Neural progenitor cell (in vitro differentiated cells): Measurements from ENCODE around the gene TRNT1. TPM values are rescaled to one million over a fixed set of nuclear protein-coding genes. Genes with fewer than 3 reads are reported as not detected.

Experiments used
- DNase-seq: peaks from one replicate; pipeline ENCODE4 v3.0.0-alpha.2; 2016; ENCODE audit warnings: low spot score
- H2AFZ ChIP-seq: fragments of 200-600 bp; sonication (generic); replicated peaks from 2 replicates; pipeline ENCODE4 v1.6.1; 2016; ENCODE audit warnings: antibody characterized with exemption
- H3F3A ChIP-seq: fragments of 200-600 bp; sonication (generic); 2 replicates; pipeline ENCODE4 v1.6.1; 2016; ENCODE audit warnings: antibody characterized with exemption, low read depth
- H3K27ac ChIP-seq: fragments of 200-600 bp; sonication (generic); 2 replicates; pipeline ENCODE4 v1.5.1; 2016; ENCODE audit warnings: mild to moderate bottlenecking
- H3K27me3 ChIP-seq: fragments of 200-600 bp; sonication (generic); 2 replicates; pipeline ENCODE4 v1.6.1; 2016; ENCODE audit warnings: mild to moderate bottlenecking, moderate library complexity
- H3K36me3 ChIP-seq: fragments of 200-600 bp; sonication (generic); 2 replicates; pipeline ENCODE4 v1.5.1; 2016
- H3K4me1 ChIP-seq: fragments of 200-600 bp; sonication (generic); 2 replicates; pipeline ENCODE4 v1.6.1; 2016; ENCODE audit warnings: mixed run types
- H3K4me2 ChIP-seq: fragments of 200-600 bp; sonication (generic); 2 replicates; pipeline ENCODE4 v1.6.1; 2016
- H3K4me3 ChIP-seq: fragments of 200-600 bp; sonication (generic); 2 replicates; pipeline ENCODE4 v1.5.1; 2016
- H3K79me2 ChIP-seq: fragments of 200-600 bp; sonication (generic); 2 replicates; pipeline ENCODE4 v1.6.1; 2016; ENCODE audit warnings: low read depth
- H3K9ac ChIP-seq: fragments of 200-600 bp; sonication (generic); 2 replicates; pipeline ENCODE4 v1.6.1; 2016
- H3K9me3 ChIP-seq: fragments of 200-600 bp; sonication (generic); 2 replicates; pipeline ENCODE4 v1.5.1; 2016; ENCODE audit warnings: low read depth
- H4K20me1 ChIP-seq: fragments of 200-600 bp; sonication (generic); 2 replicates; pipeline ENCODE4 v1.6.1; 2016; ENCODE audit warnings: low read depth
- H3K27ac Mint-ChIP-seq: 3 replicates; pipeline ENCODE4 v1.8.0; 2021; ENCODE audit warnings: mixed read lengths
- H3K27me3 Mint-ChIP-seq: 2 replicates; pipeline ENCODE4 v1.8.0; 2022; ENCODE audit warnings: low read depth, mild to moderate bottlenecking, inconsistent platforms, moderate library complexity, mixed read lengths; ENCODE audit not compliant: insufficient read depth
- H3K36me3 Mint-ChIP-seq: 3 replicates; pipeline ENCODE4 v1.8.0; 2021; ENCODE audit warnings: mixed read lengths
- H3K4me1 Mint-ChIP-seq: 3 replicates; pipeline ENCODE4 v1.8.0; 2021; ENCODE audit warnings: mixed read lengths
- H3K4me3 Mint-ChIP-seq: 3 replicates; pipeline ENCODE4 v1.8.0; 2021; ENCODE audit warnings: mild to moderate bottlenecking, moderate library complexity, mixed read lengths
- H3K9me3 Mint-ChIP-seq: 3 replicates; pipeline ENCODE4 v1.8.0; 2020; ENCODE audit warnings: mixed read lengths
- EZH2 ChIP-seq: fragments of 200-600 bp; sonication (generic); IDR thresholded peaks from 2 replicates; pipeline ENCODE4 v1.6.1; 2017; ENCODE audit warnings: antibody characterized with exemption, mild to moderate bottlenecking, moderate library complexity
- EZH2phosphoT487 ChIP-seq: fragments of 200-600 bp; sonication (generic); IDR thresholded peaks from 2 replicates; pipeline ENCODE4 v1.6.1; 2017; ENCODE audit warnings: antibody characterized with exemption
- total RNA-seq: library from RNA; depleted of rRNA; stranded (reverse); fragments of >200 nt; gene quantifications from 2 replicates; pipeline ENCODE4 v1.2.3, GENCODE V29; 2015; ENCODE audit warnings: low replicate concordance
- TF ChIP-seq, protein P1 (sequence below): fragments of 200-600 bp; sonication (generic); IDR thresholded peaks from 2 replicates; pipeline ENCODE4 v1.5.1; 2017; ENCODE audit warnings: antibody characterized with exemption, mild to moderate bottlenecking

TRNT1 gene
- total RNA-seq, 1 donor from 2014 or later = 38.8 TPM

DNA sequence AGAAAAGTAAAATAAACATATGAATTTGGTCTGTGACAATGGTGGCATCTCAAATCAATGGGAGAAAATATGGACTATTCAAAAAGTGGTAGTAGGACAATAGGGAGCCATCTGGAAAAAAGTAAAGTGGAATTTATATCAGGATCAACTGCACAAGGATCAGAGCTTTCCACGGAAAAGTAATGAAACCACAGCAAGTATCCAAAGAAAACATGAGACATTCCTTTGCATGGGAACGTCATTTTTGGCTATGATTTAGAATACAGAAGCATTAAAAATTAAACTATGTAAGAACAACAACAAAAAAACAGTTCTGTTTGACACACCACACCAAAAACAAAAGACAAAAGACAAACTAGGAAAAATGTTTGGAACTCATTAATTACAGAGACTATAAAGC is 34.1 kb downstream of the TRNT1 start:
- Histone ChIP-seq H3F3A (peaks cover 3% of the 10 kb centered on the region), H3K79me2 (no peaks in the 10 kb centered on the region), H3K4me2 (no peak overlapping the region), H2AFZ (no peak overlapping the region), H3K4me1 (no peaks in the 10 kb centered on the region), H3K36me3 (peaks cover 23% of the 10 kb centered on the region), H3K4me3 (no peak overlapping the region), H3K9me3 (no peaks in the 10 kb centered on the region), H3K9ac (no peak overlapping the region), H3K27ac (no peak overlapping the region), H4K20me1 (no peaks in the 10 kb centered on the region), H3K27me3 (no peaks in the 10 kb centered on the region)
- no peak overlapping the region for H3K4me3 Mint-ChIP-seq
- no peaks in the 10 kb centered on the region for H3K4me1 Mint-ChIP-seq
- no peak for DNase-seq
- H3K36me3 Mint-ChIP-seq = peaks cover 26% of the 10 kb centered on the region
- H3K9me3 Mint-ChIP-seq = no peaks in the 10 kb centered on the region
- H3K27me3 Mint-ChIP-seq = no peaks in the 10 kb centered on the region
- H3K27ac Mint-ChIP-seq = no peak overlapping the region
- TF ChIP-seq, protein P1, sequence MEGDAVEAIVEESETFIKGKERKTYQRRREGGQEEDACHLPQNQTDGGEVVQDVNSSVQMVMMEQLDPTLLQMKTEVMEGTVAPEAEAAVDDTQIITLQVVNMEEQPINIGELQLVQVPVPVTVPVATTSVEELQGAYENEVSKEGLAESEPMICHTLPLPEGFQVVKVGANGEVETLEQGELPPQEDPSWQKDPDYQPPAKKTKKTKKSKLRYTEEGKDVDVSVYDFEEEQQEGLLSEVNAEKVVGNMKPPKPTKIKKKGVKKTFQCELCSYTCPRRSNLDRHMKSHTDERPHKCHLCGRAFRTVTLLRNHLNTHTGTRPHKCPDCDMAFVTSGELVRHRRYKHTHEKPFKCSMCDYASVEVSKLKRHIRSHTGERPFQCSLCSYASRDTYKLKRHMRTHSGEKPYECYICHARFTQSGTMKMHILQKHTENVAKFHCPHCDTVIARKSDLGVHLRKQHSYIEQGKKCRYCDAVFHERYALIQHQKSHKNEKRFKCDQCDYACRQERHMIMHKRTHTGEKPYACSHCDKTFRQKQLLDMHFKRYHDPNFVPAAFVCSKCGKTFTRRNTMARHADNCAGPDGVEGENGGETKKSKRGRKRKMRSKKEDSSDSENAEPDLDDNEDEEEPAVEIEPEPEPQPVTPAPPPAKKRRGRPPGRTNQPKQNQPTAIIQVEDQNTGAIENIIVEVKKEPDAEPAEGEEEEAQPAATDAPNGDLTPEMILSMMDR = no peak
- no peak for TF ChIP-seq EZH2phosphoT487
- TF ChIP-seq EZH2 = no peak

DNA sequence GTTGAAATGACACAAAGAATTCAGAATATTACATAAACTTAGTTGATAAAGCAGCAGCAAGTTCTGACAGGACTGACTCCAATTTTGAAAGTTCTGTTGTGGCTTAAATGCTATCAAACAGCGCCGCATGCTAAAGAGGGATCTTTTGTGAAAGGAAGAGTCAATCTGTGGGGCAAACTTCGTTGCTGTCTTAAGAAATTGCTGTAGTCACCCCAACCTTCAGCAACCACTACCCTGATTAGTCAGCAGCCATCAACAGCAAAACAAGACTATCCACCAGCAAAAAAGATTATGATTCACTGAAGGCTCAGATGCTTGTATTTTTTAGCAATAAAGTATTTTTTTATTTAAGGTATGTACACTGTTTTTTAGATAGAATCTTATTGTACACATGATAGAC is 38.5 kb downstream of the TRNT1 start:
- peaks cover 37% of the 10 kb centered on the region for H3K36me3 Mint-ChIP-seq
- Histone ChIP-seq H3K4me3 (no peak overlapping the region), H3K4me1 (no peaks in the 10 kb centered on the region), H3K9ac (no peak overlapping the region), H3K27me3 (no peaks in the 10 kb centered on the region), H2AFZ (no peak overlapping the region), H3F3A (no peaks in the 10 kb centered on the region), H3K36me3 (peaks cover 30% of the 10 kb centered on the region), H3K79me2 (no peaks in the 10 kb centered on the region), H3K4me2 (no peak overlapping the region), H3K9me3 (no peaks in the 10 kb centered on the region), H4K20me1 (no peaks in the 10 kb centered on the region), H3K27ac (no peak overlapping the region)
- no peaks in the 10 kb centered on the region for H3K27me3 Mint-ChIP-seq
- H3K4me3 Mint-ChIP-seq = no peak overlapping the region
- H3K9me3 Mint-ChIP-seq = no peaks in the 10 kb centered on the region
- no peak overlapping the region for H3K27ac Mint-ChIP-seq
- no peak for DNase-seq
- TF ChIP-seq EZH2 (no peak), EZH2phosphoT487 (no peak)
- TF ChIP-seq, protein P1 = no peak
- no peaks in the 10 kb centered on the region for H3K4me1 Mint-ChIP-seq

DNA sequence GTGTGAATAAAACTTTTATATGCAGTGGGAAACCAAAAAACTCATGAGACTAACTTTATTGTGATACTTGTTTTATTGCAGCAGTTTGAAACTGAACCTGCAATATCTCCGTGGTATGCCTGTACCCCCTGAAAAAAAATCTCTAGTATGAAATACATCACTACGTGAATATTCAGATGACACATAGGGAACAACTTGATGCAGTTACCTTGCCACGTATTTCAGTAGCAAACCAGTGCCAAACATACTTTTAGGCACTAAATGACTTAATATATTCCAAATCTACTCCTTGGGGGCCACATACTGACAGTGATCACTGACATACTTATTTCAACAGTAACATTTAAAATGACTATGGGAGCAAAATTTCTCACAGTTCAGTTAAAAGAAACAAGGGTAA is 38.9 kb downstream of the TRNT1 start:
- H3K27ac Mint-ChIP-seq = no peak overlapping the region
- Histone ChIP-seq H3K9ac (no peak overlapping the region), H3F3A (no peaks in the 10 kb centered on the region), H3K36me3 (peaks cover 30% of the 10 kb centered on the region), H3K79me2 (no peaks in the 10 kb centered on the region), H3K27ac (no peak overlapping the region), H2AFZ (no peak overlapping the region), H3K9me3 (no peaks in the 10 kb centered on the region), H3K27me3 (no peaks in the 10 kb centered on the region), H3K4me1 (no peaks in the 10 kb centered on the region), H3K4me3 (no peak overlapping the region), H4K20me1 (no peaks in the 10 kb centered on the region), H3K4me2 (no peak overlapping the region)
- no peaks in the 10 kb centered on the region for H3K4me1 Mint-ChIP-seq
- H3K9me3 Mint-ChIP-seq = no peaks in the 10 kb centered on the region
- DNase-seq = no peak
- TF ChIP-seq EZH2 = no peak
- no peak for TF ChIP-seq EZH2phosphoT487
- TF ChIP-seq, protein P1 = no peak
- H3K27me3 Mint-ChIP-seq = no peaks in the 10 kb centered on the region
- H3K4me3 Mint-ChIP-seq = no peak overlapping the region
- peaks cover 37% of the 10 kb centered on the region for H3K36me3 Mint-ChIP-seq

DNA sequence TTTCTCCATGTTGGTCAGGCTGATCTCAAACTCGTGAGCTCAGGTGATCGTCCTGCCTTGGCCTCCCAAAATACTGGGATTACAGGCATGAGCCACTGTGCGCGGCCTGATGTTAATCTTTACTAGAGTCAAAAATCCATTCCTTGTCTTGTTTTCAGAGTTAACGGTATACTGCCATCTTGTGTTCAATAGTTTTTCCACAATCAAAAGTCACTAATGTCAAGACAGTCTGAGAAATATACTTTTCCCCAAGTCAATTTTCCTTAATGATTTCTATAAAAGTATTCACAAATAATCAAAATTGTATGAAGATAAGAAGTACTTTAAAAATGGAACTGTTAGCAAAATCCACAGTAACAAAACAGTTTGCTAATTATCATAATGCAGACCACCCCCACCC is 44.3 kb downstream of the TRNT1 start:
- no peak overlapping the region for H3K27ac Mint-ChIP-seq
- no peak overlapping the region for H3K4me3 Mint-ChIP-seq
- peak; percentile 28 for DNase-seq
- peaks cover 15% of the 10 kb centered on the region for H4K20me1 ChIP-seq
- peaks cover 14% of the 10 kb centered on the region for H3K36me3 Mint-ChIP-seq
- H3K9me3 Mint-ChIP-seq = no peaks in the 10 kb centered on the region
- TF ChIP-seq, protein P1 = peak; percentile 59
- no peak for TF ChIP-seq EZH2
- no peak for TF ChIP-seq EZH2phosphoT487
- H2AFZ ChIP-seq = no peak overlapping the region
- H3K4me3 ChIP-seq = no peak overlapping the region
- H3K4me1 Mint-ChIP-seq = no peaks in the 10 kb centered on the region
- no peak overlapping the region for H3K4me2 ChIP-seq
- no peaks in the 10 kb centered on the region for H3F3A ChIP-seq
- H3K27me3 ChIP-seq = no peaks in the 10 kb centered on the region
- H3K79me2 ChIP-seq = peaks cover 8% of the 10 kb centered on the region
- no peaks in the 10 kb centered on the region for H3K9me3 ChIP-seq
- no peak overlapping the region for H3K9ac ChIP-seq
- no peaks in the 10 kb centered on the region for H3K27me3 Mint-ChIP-seq
- H3K27ac ChIP-seq = no peak overlapping the region
- H3K36me3 ChIP-seq = peaks cover 29% of the 10 kb centered on the region
- no peaks in the 10 kb centered on the region for H3K4me1 ChIP-seq
